Ovary (tissue), 9 donors: ENCODE results near the gene DPH5. TPM values are rescaled to one million over a fixed set of nuclear protein-coding genes. Genes with fewer than 3 reads are reported as not detected.

Experiments used
- DNase-seq, 5 donors: peaks; one replicate each; pipeline ENCODE4 v3.0.0-alpha.2; 2019 to 2020
- H3K27ac ChIP-seq, 2 donors: fragments of 200-600 bp; one replicate each; pipeline versions ENCODE4 v1.5.1 to v1.8.0; 2019 to 2022
- H3K27me3 ChIP-seq: fragments of 200-600 bp; one replicate; pipeline ENCODE4 v1.8.0; 2022
- H3K36me3 ChIP-seq: fragments of 200-600 bp; sonication (generic); one replicate; pipeline ENCODE4 v1.5.1; 2019
- H3K4me1 ChIP-seq: one replicate; pipeline ENCODE4 v1.8.1; 2013; ENCODE audit warnings: mild to moderate bottlenecking, moderate library complexity; ENCODE audit not compliant: insufficient read depth
- H3K4me3 ChIP-seq: fragments of 200-600 bp; sonication (generic); one replicate; pipeline ENCODE4 v1.5.1; 2017
- H3K9me3 ChIP-seq, 2 donors: fragments of 200-600 bp in 1 of 2; sonication (generic) in 1 of 2; one replicate each; pipeline versions ENCODE4 v1.5.1 to v1.8.1; 2013 to 2019; ENCODE audit warnings: mild to moderate bottlenecking in 1 of 2, moderate library complexity in 1 of 2
- CTCF ChIP-seq, 3 donors: fragments of 450-650 bp in 2 of 3; fragments of 200-600 bp in 1 of 3; IDR thresholded peaks; one replicate each; pipeline versions ENCODE4 v1.5.1 to v1.8.0; 2016 to 2022; ENCODE audit warnings: antibody characterized with exemption in 3 of 3, mild to moderate bottlenecking in 1 of 3
- EP300 ChIP-seq: sonication (generic); formaldehyde crosslinking; IDR thresholded peaks from one replicate; pipeline ENCODE4 v1.6.1; 2017; ENCODE audit warnings: antibody characterized with exemption
- POLR2A ChIP-seq: fragments of 450-650 bp; IDR thresholded peaks from one replicate; pipeline ENCODE4 v1.6.1; 2017; ENCODE audit warnings: antibody characterized with exemption, mild to moderate bottlenecking, moderate library complexity
- WGBS, 3 donors: extraction: QIAGEN DNeasy Blood & Tissue Kit in 1 of 3; methylation state at CpG; one replicate each; pipeline versions ENCODE4 v1.1.5 to v1.1.7; 2013 to 2017; 5-methylcytosine and 5-hydroxymethylcytosine counted together
- intact Hi-C, 4 donors: fragments of 100-400 bp; cut with DNase I; formaldehyde crosslinking; loops; one replicate each; pipeline versions ENCODE4 v1.11.0 to v1.15.1; 2022 to 2023
- polyA plus RNA-seq, 2 donors: library from polyadenylated mRNA; stranded (reverse); fragments of 200-250 nt in 1 of 2; fragments of 350-450 nt in 1 of 2; fragmentation: Illumina TruSeq in 1 of 2; extraction: RNeasy Lipid Tissue Mini Kit (QIAGEN cat#74804) in 1 of 2; gene quantifications; one replicate each; pipeline ENCODE4 v1.2.3, GENCODE V29; 2013 to 2014
- total RNA-seq, 7 donors: library from RNA; depleted of rRNA in 2 of 7; stranded (reverse); fragments of >200 nt in 2 of 7; fragmentation: NEBNext Ultra II Directional in 3 of 7; extraction: Animal tissue kit (Norgen Biotek cat#: 25700) in 3 of 7; gene quantifications; one replicate each; pipeline versions ENCODE4 v1.1.0 to v1.2.4, GENCODE V29; 2016 to 2023
- donor health status: DM: no; HTN: no; CAD: no; lungs with moderate emphysema.
- donor health status: DM: no; HTN: no; CAD: no.
- donor health status: Bipolar disorder and iron deficiency.
- donor health status: DM: yes; HTN: yes; CAD: no.
- donor health status: DM: no; HTN: no; CAD: no.
- donor health status: DM: yes; HTN: yes; CAD: no.

The DPH5 gene
- total and polyA plus RNA-seq, 9 donors: 24.0 to 77.2 (median 48.4) TPM

GRCh38 chr1:101044259-101044658 is 18.7 kb upstream of the DPH5 start:
- intact Hi-C loops: no loop called here
- Histone ChIP-seq H3K36me3 (no peaks in the 10 kb centered on the region), H3K9me3 (no peaks in the 10 kb centered on the region), H3K4me1 (no peaks in the 10 kb centered on the region), H3K4me3 (no peak overlapping the region), H3K27ac (no peak overlapping the region), H3K27me3 (no peaks in the 10 kb centered on the region)
- no peak for DNase-seq
- no peak for TF ChIP-seq POLR2A
- TF ChIP-seq EP300: no peak
- TF ChIP-seq CTCF (IDR thresholded peaks at IDR 0.05): no peak

- TF ChIP-seq POLR2A (no peak), CTCF (IDR thresholded peaks at IDR 0.05) (no peak), EP300 (no peak)
- no peak for DNase-seq
- H3K4me1 ChIP-seq: no peaks in the 10 kb centered on the region
- H3K9me3 ChIP-seq: no peaks in the 10 kb centered on the region
- H3K36me3 ChIP-seq: no peaks in the 10 kb centered on the region
- no peak overlapping the region for H3K4me3 ChIP-seq
- intact Hi-C loops: no loop called here
- no peaks in the 10 kb centered on the region for H3K27me3 ChIP-seq
- WGBS, 3 donors: 82 to 87% (median 87%) methylated on average over 2 of the region's 2 CpGs
- H3K27ac ChIP-seq: no peak overlapping the region
Measured at GRCh38 chr1:101043776-101044175, 18.2 kb upstream of the DPH5 start.

DNA sequence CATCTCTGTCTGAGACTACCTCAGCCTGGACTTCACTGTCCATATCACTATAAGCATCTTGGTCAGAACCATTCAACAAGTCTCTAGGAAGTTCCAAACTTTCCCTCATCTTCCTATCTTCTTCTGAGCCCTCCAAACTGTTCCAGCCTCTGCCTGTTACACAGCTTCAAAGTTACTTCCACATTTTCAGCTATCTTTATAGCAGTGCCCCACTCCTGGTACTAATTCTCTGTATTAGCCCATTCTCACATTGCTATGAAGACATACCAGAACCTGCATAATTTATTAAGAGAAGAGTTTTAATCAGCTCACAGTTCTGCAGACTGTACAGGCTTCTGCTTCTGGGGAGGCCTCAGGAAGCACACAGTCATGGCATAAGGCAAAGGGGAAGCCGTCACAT is 15.7 kb upstream of the DPH5 start:
- H3K4me1 ChIP-seq: no peaks in the 10 kb centered on the region
- intact Hi-C loops: no loop called here
- WGBS, 3 donors: 96 to 100% (median 100%) methylated on average over 1 of the region's 1 CpG
- no peaks in the 10 kb centered on the region for H3K27me3 ChIP-seq
- TF ChIP-seq POLR2A: no peak
- TF ChIP-seq EP300: no peak
- TF ChIP-seq CTCF (IDR thresholded peaks at IDR 0.05): no peak
- H3K27ac ChIP-seq: no peak overlapping the region
- H3K9me3 ChIP-seq: no peaks in the 10 kb centered on the region
- no peaks in the 10 kb centered on the region for H3K36me3 ChIP-seq
- DNase-seq: no peak
- no peak overlapping the region for H3K4me3 ChIP-seq

GRCh38 chr1:101040666-101041065 is 15.1 kb upstream of the DPH5 start:
- H3K4me3 ChIP-seq: no peak overlapping the region
- intact Hi-C loops: no loop called here
- WGBS, 3 donors: 95 to 100% (median 97%) methylated on average over 2 of the region's 2 CpGs
- no peaks in the 10 kb centered on the region for H3K4me1 ChIP-seq
- TF ChIP-seq POLR2A (no peak), CTCF (IDR thresholded peaks at IDR 0.05) (no peak), EP300 (no peak)
- H3K9me3 ChIP-seq: no peaks in the 10 kb centered on the region
- no peak for DNase-seq
- no peaks in the 10 kb centered on the region for H3K36me3 ChIP-seq
- no peak overlapping the region for H3K27ac ChIP-seq
- no peaks in the 10 kb centered on the region for H3K27me3 ChIP-seq

DNA sequence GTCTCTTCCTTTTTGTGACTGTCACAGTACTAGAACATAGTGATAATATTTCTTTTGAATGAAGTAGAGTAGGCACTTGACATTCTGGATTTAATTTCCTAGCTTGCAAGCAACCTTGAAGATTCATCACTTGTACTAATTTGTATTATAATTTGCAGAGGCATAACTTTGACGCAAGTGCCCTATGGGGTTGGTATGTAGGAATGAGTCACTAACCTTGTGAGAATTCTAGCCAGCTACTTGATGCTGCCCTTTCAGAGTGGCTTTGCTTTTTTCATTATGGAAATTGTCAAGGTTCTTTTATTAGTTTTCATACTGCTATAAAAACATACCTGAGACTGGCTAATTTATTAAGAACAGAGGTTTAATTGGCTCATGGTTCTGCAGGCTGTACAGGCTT is 13.7 kb upstream of the DPH5 start:
- no peak overlapping the region for H3K4me3 ChIP-seq

More for the DNA sequence above, 13.7 kb upstream of the DPH5 start:
- TF ChIP-seq EP300: no peak
- TF ChIP-seq POLR2A: no peak
- TF ChIP-seq CTCF (IDR thresholded peaks at IDR 0.05): no peak
- no peaks in the 10 kb centered on the region for H3K36me3 ChIP-seq
- H3K9me3 ChIP-seq: no peaks in the 10 kb centered on the region
- no peaks in the 10 kb centered on the region for H3K27me3 ChIP-seq
- no peak overlapping the region for H3K27ac ChIP-seq
- H3K4me1 ChIP-seq: no peaks in the 10 kb centered on the region
- DNase-seq: no peak
- intact Hi-C loops: no loop called here
- 95 to 97% (median 97%) methylated on average over 1 of the region's 1 CpG for WGBS, 3 donors
